ENCODE data around the gene ELOA. TPM values are rescaled to one million over a fixed set of nuclear protein-coding genes. Genes with fewer than 3 reads are reported as not detected.
"Not testable (repeated sequence)": the region's sequence is repeated elsewhere in the genome, so short reads cannot be mapped to it uniquely, and the experiment has no call there.

The ELOA gene
- polyA plus RNA-seq, 4 donors, result 31.5 to 35.9 (median 35.6) TPM

DNA sequence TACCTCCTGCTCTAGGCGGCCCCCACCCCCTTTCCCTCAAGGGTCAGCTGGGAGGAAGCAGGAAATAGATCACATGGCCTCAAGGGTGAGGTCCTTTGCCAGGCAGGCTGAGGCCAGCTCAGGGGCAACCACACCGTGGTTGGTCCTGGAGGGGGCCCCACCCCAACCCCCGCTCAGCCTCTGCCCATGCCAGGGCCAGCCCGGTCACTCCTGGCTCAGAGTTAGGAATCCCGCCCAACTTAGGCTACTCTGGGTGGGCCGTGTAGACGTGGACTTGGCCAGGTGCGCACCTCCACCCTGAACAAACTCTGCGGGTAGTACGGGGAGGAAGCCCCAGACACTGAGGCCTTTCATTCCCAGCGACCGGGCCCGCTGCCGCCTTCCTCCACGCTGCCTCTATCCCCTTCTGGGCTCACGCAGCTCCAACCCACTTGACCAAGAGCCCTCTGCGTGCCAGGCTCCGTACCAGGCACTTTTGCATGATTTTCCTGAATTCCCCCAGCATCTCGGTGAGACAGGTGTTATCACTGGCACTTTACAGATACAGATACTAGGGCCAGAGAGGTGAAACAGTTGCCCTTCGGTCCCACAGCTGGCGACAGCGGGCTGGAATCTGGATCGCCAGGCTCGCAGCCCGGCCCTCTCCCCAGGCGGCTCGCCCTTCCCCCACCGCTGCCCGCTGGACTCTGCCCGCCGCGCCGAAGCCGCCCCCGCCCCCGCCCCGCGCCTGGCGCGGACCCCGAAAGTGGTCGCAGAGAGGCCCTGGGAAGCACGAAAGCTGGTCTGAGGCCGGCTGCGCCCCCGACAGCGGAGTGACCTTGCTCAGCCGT is 56.5 kb downstream of the ELOA start:
- no peak for DNase-seq (ENCODE audit: low read depth in 4 of 4, low spot score in 3 of 4)

GRCh38 chr1:23800400-23801337 is 57.4 kb downstream of the ELOA start, which contains the start of gene GALE:
Gene GALE (minus strand): TSS chr1:23800754. CDS start chr1:23799007, 1,747 bp downstream.
- DNase-seq (ENCODE audit: low read depth in 4 of 4, low spot score in 3 of 4), result peak; percentile 85 to 93 (median 87)

- DNase-seq (ENCODE audit: low read depth in 4 of 4, low spot score in 3 of 4), result no peak
Measured at GRCh38 chr1:23801338-23801748, 58.1 kb downstream of the ELOA start.

DNA sequence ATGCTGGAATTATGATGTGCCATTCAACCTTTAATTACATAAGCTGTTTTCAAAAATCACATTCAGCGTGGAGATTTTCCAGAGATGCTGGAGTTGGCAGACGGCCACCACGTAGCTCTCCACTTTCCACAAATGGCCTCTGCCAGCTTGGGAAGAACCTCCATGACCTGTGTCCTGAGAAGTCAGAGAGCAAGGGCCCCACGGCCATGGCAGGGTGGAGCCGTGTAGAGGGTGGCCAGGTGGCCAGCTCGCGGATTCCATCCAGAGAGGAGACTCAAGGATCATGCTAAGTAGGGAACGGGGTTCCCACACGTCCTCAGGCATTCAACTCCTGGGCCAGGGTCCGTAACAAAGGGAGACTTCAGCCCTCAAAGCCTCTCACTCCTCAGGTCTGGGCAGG is 58.6 kb downstream of the ELOA start:
- no peak for DNase-seq (ENCODE audit: low read depth in 4 of 4, low spot score in 3 of 4)

- not testable (repeated sequence) for DNase-seq (ENCODE audit: low read depth in 4 of 4, low spot score in 3 of 4)
Measured at GRCh38 chr1:23802809-23803342, 59.6 kb downstream of the ELOA start.

DNA sequence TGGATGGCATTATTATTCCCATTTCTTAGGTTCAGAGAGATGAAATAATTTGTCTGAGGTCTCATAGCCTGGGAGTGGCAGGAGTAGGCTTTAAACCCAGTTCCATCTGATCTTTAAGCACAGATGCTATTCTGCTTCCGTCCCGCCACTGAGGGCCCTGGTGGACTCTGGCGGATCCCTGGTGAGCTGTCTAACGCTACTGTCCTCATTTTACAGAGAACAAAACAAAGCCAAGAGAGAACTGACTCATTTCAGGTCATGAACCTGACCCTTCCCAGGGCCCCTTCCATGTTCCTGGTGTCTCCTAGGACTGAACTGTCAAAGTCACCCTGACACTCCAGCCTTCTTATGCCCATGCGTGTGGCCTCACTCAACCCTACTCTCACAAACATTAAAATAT is 60.4 kb downstream of the ELOA start:
- no peak for DNase-seq (ENCODE audit: low read depth in 4 of 4, low spot score in 3 of 4)

DNA sequence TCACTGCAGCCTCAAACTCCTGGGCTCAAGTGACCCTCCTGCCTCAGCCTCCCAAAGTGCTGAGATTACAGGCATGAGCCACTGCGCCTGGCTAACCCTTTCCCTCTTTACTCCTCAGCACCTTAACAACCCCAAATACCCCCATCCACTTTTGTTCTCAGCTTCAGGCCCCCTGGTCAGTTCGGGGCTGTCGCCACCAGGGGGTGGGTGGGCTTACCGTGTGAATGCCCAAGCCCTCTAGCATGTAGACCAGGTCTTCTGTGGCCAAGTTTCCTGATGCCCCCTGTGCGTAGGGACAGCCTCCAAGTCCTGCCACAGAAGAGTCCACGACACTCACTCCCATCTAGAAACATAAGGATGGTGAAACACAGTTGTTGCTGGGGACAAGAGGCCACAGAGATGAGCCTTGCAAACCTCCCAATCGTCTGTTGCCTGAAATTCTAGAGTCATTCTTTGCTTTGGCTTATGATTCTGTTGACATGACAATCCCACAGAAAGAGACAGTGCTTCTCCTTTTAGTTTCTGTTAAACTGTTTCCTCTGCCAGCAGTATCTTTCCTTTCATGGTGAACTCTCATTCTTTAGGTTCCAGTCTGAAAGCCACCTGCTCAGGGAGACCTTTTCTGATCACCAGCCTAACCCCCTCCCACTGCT is 61.0 kb downstream of the ELOA start:
- no peak for DNase-seq (ENCODE audit: low read depth in 4 of 4, low spot score in 3 of 4)

DNA sequence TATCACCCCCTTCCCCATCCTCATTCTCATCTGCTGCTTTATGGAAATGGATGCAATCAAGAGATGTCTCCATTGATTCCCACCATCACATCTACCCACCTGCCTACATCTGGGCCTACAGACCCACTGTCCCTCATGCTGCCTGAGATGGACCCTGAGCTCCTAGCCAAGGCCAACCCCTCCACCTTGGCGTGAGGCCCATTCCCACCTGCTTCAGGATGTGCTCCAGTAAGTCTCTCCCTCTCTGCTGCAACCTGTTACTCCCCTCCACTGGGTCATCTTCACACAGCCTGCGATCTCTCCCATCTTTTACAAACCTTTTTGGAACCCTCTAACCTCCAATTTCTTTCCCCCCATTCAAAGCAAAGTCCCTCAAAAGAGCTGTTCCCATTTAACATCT is 61.8 kb downstream of the ELOA start:
- no peak for DNase-seq (ENCODE audit: low read depth in 4 of 4, low spot score in 3 of 4)

GRCh38 chr1:23806280-23806679 is 63.0 kb downstream of the ELOA start:
- no peak for DNase-seq (ENCODE audit: low read depth in 4 of 4, low spot score in 3 of 4)

- no peak for DNase-seq (ENCODE audit: low read depth in 4 of 4, low spot score in 3 of 4)
Measured at GRCh38 chr1:23807453-23807852, 64.2 kb downstream of the ELOA start.

GRCh38 chr1:23809751-23810171 is 66.5 kb downstream of the ELOA start:
- DNase-seq (ENCODE audit: low read depth in 4 of 4, low spot score in 3 of 4), result no peak

DNA sequence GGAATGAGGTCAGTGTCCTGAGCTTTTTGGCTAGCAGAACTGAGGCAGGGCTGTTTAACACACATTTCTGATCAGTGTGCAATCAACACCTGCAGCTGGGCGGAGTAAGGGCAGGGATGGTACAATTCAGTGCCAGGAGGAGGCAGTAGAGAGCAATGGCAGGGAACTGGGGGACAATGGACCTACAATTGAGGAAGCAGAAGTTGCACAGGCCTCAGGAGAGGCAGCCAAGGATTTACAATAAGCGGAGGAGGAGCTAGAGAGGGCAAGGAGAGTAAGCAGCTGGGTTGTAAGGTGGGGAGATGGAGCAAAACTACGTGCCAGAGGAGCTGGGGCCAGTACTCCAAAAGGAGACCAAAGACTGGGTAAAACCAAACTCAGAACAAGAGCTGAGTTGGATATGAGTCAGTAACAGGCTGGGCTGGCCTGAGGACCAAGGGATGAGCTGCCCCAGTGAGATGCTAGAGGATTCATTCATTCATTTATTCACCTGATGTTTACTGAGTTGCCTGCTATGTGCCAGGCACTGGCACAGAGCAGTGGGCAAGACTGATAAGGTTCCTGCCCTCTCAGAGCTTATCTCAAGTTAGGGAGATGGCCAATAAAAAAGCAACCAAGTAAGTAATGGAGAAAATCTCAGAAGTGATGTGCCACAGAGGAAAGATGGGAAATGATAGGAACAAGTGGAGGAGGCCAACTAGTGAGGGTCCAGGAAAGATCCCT is 67.7 kb downstream of the ELOA start:
- no peak for DNase-seq (ENCODE audit: low read depth in 4 of 4, low spot score in 3 of 4)

Other genes with a start within 250 kb of the ELOA start
- gene E2F2, start 212.2 kb upstream of the ELOA start, polyA plus RNA-seq (ENCODE audit: insufficient read length in 4 of 4), result 1 to 10 TPM; 4.3 to 5.6 (median 4.9) TPM
- gene ID3, start 184.0 kb upstream of the ELOA start, polyA plus RNA-seq (ENCODE audit: insufficient read length in 4 of 4), result 100 to 1,000 TPM; 178 to 393 (median 283) TPM
- gene RPL11, start 51.7 kb upstream of the ELOA start, polyA plus RNA-seq (ENCODE audit: insufficient read length in 4 of 4), result 1,000 to 10,000 TPM; 2,223 to 2,601 (median 2,402) TPM
- gene PITHD1, start 34.9 kb downstream of the ELOA start, polyA plus RNA-seq (ENCODE audit: insufficient read length in 4 of 4), result 10 to 100 TPM; 57.6 to 66.9 (median 62.5) TPM
- 10 to 100 TPM; 35.0 to 79.7 (median 63.3) TPM for gene LYPLA2, start 47.7 kb downstream of the ELOA start, polyA plus RNA-seq (ENCODE audit: insufficient read length in 4 of 4)
- 10 to 100 TPM in 3 of 4 donors, 1 to 10 TPM in 1; 7.8 to 41.0 (median 28.3) TPM for gene GALE, start 57.3 kb downstream of the ELOA start, polyA plus RNA-seq (ENCODE audit: insufficient read length in 4 of 4)
- gene HMGCL, start 82.0 kb downstream of the ELOA start, polyA plus RNA-seq (ENCODE audit: insufficient read length in 4 of 4), result 10 to 100 TPM; 21.2 to 77.3 (median 64.7) TPM
- 10 to 100 TPM; 43.1 to 49.0 (median 47.4) TPM for gene FUCA1, start 124.8 kb downstream of the ELOA start, polyA plus RNA-seq (ENCODE audit: insufficient read length in 4 of 4)
- gene CNR2, start 169.9 kb downstream of the ELOA start, polyA plus RNA-seq (ENCODE audit: insufficient read length in 4 of 4), result under 1 TPM; 0.06 to 0.11 (median 0.07) TPM
- gene PNRC2, start 216.4 kb downstream of the ELOA start, polyA plus RNA-seq (ENCODE audit: insufficient read length in 4 of 4), result 100 to 1,000 TPM; 193 to 271 (median 203) TPM
- 100 to 1,000 TPM; 170 to 256 (median 223) TPM for gene SRSF10, start 236.9 kb downstream of the ELOA start, polyA plus RNA-seq (ENCODE audit: insufficient read length in 4 of 4)

Measured in left renal pelvis (tissue), 4 donors.